Stimulated activated effector memory CD8-positive, alpha-beta T cell treated with anti-CD3 and anti-CD28 coated beads, Interleukin-12 subunit alpha, Interleukin-12 subunit beta, amount 100 ng/mL, for 72 hours (primary cell): ENCODE data around the gene TMEM176B.

ENCODE experiments used
- ATAC-seq: fragments of 150-1000 bp; cut with Tn5 transposase; 2 replicates; pipeline ENCODE4 v1.10.0; 2021
- DNase-seq, 2 donors: peaks; one replicate each; pipeline ENCODE4 v3.0.0; 2021 to 2022; ENCODE audit warnings: low spot score in 2 of 2
- H3K27ac Mint-ChIP-seq: one replicate; pipeline ENCODE4 v1.8.0; 2022; ENCODE audit warnings: mild to moderate bottlenecking, mixed read lengths
- H3K36me3 Mint-ChIP-seq: one replicate; pipeline ENCODE4 v1.8.0; 2022; ENCODE audit warnings: mild to moderate bottlenecking, mixed read lengths
- H3K4me1 Mint-ChIP-seq: one replicate; pipeline ENCODE4 v1.8.0; 2022; ENCODE audit warnings: mixed read lengths
- H3K4me3 Mint-ChIP-seq: one replicate; pipeline ENCODE4 v1.8.0; 2022; ENCODE audit warnings: mild to moderate bottlenecking, mixed read lengths
- H3K9me3 Mint-ChIP-seq: one replicate; pipeline ENCODE4 v1.8.0; 2022; ENCODE audit warnings: mixed read lengths

TMEM176B gene

DNA sequence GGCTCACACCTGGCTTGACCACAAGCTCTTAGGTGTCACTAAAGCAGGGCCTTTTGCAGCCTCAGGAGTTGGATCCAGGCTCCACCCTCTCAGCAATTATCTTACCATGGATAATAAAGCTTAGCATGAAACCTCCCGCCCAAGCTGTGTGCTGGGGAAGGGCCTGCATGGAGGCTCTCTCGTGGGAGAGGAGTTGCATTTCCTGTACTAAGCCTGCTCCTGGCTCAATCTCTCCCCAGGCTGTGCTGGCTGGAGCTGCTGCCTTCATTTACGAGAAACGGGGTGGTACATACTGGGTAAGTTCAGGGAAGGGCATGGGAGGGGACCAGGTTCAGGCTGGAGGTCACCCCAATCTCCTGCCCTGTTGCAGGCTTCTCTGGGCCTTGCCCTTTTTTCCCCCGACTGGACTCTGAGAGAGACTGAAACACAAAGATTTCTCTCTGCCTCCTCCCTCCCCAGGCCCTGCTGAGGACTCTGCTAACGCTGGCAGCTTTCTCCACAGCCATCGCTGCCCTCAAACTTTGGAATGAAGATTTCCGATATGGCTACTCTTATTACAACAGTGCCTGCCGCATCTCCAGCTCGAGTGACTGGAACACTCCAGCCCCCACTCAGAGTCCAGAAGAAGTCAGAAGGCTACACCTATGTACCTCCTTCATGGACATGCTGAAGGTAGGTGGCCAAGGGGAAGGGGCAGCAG is 3.1 kb upstream of the TMEM176B start:
- H3K4me3 Mint-ChIP-seq = no peak overlapping the region
- DNase-seq = no peak
- no peaks in the 10 kb centered on the region for H3K9me3 Mint-ChIP-seq
- H3K27ac Mint-ChIP-seq = no peak overlapping the region
- no peak for ATAC-seq
- H3K36me3 Mint-ChIP-seq = no peaks in the 10 kb centered on the region
- peaks cover 12% of the 10 kb centered on the region for H3K4me1 Mint-ChIP-seq

DNA sequence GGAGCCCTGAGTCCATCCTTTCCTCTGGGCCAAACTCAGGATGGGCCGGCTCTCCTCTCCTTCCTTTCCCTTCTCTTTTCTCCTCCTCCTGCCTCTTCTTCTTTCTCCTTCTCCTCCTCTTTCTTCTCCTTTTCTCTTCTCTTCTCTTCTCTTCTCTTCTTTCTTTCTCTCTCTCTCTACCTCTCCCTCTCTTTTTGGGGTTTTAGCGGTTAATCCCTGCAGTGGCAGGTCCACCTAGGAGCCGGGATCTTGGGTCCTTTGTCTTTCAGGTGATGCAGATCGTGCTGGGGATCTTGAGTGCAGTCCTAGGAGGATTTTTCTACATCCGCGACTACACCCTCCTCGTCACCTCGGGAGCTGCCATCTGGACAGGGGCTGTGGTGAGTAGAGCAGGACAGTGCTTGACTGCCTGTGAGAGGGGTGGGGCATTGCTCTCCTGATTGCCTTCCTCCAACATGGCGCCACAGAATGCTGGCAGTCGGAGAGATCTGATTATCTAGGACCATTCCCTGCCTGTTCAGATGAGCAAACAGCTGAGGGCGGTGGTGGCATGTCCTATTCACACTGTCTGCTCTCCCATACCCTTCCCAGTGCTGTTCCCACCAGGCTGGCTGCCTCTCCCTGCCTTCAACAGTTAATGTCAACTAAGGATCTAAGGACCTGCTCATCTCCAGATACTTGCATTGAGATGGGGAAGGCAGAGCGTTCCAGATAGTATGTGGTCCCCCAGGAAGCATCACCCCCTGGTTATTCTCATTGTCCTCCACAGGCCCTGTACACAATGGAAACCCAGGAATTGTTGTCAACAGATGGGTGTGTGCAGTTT is 2.0 kb upstream of the TMEM176B start:
- no peaks in the 10 kb centered on the region for H3K36me3 Mint-ChIP-seq
- H3K4me3 Mint-ChIP-seq = peak overlapping the region; percentile 53

DNA sequence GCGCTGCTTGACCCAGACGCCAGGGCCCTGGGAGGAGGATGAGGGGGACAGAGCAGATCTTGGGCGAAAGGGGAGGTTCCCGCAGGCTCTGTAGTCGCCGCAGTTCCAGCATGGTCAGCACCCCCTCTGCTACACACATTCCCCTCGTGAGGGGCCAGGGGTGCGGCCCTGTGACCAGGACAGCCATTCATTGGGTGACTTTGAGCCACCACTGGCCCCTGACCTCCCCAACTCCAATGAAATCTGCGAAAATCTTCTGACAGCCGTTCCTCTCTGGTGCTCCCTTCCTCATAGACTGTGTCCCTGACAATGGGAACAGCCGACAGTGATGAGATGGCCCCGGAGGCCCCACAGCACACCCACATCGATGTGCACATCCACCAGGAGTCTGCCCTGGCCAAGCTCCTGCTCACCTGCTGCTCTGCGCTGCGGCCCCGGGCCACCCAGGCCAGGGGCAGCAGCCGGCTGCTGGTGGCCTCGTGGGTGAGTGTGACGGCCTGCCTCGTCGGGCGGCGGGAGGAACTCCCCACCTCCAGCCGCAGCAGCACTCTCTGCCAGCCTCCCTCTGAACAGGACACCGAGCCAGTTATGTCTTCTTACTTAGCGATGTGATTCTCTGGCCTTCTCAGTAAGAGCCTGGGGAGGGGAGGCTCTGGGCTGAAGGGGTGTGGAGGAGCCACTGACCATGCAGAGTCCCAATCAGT is 1.2 kb upstream of the TMEM176B start:
- H3K4me3 Mint-ChIP-seq = peak overlapping the region; percentile 53

More for the DNA sequence above, 2.0 kb upstream of the TMEM176B start:
- no peaks in the 10 kb centered on the region for H3K9me3 Mint-ChIP-seq
- no peak for DNase-seq
- ATAC-seq = no peak
- peaks cover 12% of the 10 kb centered on the region for H3K4me1 Mint-ChIP-seq
- H3K27ac Mint-ChIP-seq = no peak overlapping the region

DNA sequence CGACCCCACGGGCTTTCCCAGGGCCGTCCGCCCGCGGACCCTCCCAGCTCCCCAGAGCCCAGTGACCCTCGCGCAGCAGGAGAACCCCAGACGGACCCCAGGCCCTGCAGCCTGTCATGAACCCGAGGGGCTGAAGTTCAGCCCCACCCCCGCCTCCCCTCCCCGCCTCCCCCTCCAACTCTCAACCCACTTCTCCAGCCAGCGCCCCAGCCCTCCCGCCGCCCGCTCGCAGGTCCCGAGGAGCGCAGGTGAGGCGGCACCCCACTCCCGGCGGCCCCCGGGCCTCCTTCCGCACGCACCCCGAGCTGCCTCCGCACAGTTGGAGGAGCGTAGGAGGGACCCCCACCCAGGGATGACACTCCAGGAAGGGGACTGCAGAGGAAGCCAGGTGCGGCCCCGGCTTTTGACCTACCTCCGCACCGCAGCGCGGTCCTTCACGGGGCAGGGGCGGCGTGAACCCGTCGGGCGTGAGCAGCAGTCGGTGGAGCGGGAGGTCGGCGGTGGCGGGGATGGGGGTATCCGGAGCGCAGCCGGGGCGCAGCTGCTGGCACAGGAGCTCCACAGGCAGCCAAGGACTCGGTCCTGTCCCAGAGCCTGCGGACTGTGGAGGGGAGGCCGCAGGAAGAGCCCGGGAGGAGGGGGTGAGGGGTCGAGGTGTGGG is 547 bp upstream of the TMEM176B start, which contains the start of gene TMEM176A:
Gene TMEM176A, plus strand, starts transcription at position 189 of the 661 bp plus-strand sequence. CDS start 782 bp downstream, outside the sequence.
- Mint-ChIP-seq H3K9me3 (no peaks in the 10 kb centered on the region), H3K4me1 (peaks cover 12% of the 10 kb centered on the region), H3K36me3 (no peaks in the 10 kb centered on the region), H3K27ac (no peak within 1 kb of the TSS), H3K4me3 (peak within 1 kb of the TSS; percentile 53)
- DNase-seq (no peak), ATAC-seq (peak; percentile 44)

More for the DNA sequence above, 1.2 kb upstream of the TMEM176B start:
- Mint-ChIP-seq H3K4me1 (peaks cover 12% of the 10 kb centered on the region), H3K27ac (no peak overlapping the region), H3K9me3 (no peaks in the 10 kb centered on the region), H3K36me3 (no peaks in the 10 kb centered on the region)
- ATAC-seq (no peak), DNase-seq (no peak)

DNA sequence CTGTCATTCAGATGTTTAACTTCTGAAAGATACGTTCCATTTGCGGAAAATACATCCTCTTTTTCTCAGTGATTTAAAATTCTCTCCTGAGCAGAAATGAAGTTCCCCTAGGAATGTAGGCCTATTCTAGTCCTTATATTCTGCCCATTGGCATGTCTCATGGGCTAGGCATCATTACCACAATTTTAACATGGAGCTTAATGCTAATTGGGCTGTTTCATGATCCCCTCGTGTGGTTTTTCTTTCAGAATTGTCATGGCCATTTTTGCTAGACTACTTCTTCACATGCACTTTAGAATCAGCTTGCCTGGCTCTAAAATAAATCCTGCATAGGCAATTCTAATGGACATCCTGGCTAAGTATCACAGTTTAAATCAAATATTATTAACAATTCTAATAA is 1.0 kb downstream of the TMEM176B start:
- H3K36me3 Mint-ChIP-seq = no peaks in the 10 kb centered on the region
- no peak overlapping the region for H3K27ac Mint-ChIP-seq
- ATAC-seq = no peak

DNA sequence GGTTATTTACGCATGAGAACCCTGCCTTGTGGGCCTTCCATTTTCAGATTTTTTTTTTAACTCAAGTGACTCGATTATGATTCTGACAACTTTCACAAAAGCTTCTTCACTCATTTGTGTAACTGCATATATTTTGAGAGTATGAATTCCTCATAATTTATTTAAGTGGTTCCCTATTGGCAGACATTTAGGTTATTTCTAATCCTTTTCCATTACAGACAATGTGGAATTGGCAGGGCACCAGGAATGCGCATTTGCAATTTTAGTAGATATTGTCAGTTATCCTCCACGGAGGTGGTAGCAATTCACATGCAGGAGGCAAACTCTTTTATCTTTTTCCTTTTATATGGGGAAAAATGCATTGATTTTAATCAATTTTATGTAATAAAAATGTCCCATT is 2.5 kb downstream of the TMEM176B start:
- ATAC-seq (no peak), DNase-seq (no peak)
- Mint-ChIP-seq H3K27ac (no peak overlapping the region), H3K9me3 (no peaks in the 10 kb centered on the region), H3K4me3 (no peak overlapping the region), H3K4me1 (peaks cover 12% of the 10 kb centered on the region), H3K36me3 (no peaks in the 10 kb centered on the region)

More for the DNA sequence above, 1.0 kb downstream of the TMEM176B start:
- Mint-ChIP-seq H3K9me3 (no peaks in the 10 kb centered on the region), H3K4me1 (peaks cover 12% of the 10 kb centered on the region), H3K4me3 (no peak overlapping the region)
- no peak for DNase-seq

DNA sequence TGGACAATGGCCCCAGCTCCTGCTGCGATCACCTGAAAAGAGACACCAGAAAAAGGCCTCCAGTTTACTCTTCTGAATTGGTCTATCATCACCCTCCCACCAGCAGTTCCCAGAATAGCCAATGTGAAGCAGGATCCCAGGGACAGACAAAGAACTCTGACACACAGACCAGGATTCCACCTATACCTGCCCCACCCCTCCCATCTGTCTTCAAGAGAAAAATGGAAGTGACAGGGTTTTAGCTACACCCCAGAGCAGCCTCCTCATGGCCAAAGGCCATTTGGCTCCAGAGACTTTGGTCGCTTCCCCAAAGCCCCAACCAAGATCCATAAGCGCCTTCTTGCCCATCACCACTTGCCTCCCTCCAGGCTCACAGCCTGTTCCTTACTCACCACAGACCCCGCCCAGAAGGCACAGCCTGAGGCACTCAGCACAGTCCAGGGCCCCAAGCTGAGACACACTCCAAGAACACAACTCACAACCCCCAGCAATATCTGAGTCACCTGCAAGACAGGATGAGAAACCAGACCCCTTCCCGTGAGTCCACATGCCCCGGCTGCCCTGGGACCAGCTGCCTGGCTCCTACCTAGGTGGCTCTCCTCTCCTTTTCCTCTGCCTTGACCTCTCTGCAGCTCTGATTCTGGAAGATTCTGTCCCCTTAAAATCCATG is 6.5 kb downstream of the TMEM176B start:
- no peaks in the 10 kb centered on the region for H3K9me3 Mint-ChIP-seq
- no peak overlapping the region for H3K27ac Mint-ChIP-seq
- H3K4me1 Mint-ChIP-seq = no peaks in the 10 kb centered on the region
- DNase-seq (no peak), ATAC-seq (peak; percentile 47)
- H3K36me3 Mint-ChIP-seq = no peaks in the 10 kb centered on the region
- H3K4me3 Mint-ChIP-seq = no peak overlapping the region

DNA sequence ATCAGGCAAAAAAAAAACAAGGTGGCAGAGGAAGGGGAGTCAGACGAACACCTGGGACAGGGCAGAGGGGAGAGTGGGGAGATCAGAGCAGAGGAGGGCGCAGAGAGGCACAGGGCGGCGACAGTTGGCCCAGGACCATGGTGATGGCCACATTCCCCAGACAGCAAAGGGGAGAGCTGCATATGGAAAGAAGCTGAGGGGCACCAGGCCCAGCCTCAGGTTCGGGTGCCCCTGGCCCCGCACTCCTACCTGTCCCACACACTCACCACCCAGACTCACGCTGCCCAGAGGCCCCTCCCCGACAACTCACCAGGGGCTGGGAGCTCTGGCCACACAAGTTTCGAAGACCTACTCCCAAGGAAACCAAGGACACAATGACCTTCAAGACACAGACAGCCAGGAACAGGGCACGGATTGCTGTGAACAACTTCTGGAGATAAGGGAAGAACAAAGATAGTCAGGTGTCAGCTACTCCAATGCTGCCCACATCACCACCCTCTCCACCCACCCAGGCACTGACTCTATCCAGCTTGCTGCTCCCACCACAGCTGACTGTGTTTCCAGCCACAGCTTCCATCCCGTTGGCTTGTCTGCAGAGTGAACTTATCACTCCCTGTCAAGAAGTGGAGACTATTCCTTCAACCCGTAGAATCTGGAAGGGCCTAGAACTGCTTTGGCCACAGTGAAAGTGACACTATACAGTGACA is 8.3 kb downstream of the TMEM176B start:
- Mint-ChIP-seq H3K9me3 (no peaks in the 10 kb centered on the region), H3K27ac (no peak overlapping the region), H3K4me1 (no peaks in the 10 kb centered on the region), H3K4me3 (no peak overlapping the region), H3K36me3 (no peaks in the 10 kb centered on the region)
- ATAC-seq (no peak), DNase-seq (no peak)

DNA sequence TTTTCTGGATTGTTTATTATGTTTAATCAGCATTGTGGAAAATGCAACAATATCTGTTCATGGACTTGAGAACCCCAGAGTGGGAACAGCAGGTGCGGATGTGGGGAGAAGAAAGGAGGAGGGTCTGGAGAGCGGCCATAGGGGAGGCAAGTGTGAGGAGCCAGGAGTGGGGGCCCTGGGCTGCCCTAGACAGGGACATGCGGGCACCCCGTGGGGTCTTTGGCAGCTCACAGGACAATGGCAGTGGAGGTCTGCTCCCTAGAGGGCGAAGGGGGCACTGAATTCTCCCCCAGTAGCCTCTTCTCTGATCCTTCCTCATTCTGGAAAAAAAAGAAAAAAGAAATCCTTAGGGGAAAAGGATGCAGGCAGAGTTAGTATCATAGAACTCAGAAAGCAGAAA is 8.9 kb downstream of the TMEM176B start:
- no peak for ATAC-seq
- no peak overlapping the region for H3K27ac Mint-ChIP-seq
- no peak overlapping the region for H3K4me3 Mint-ChIP-seq
- no peaks in the 10 kb centered on the region for H3K9me3 Mint-ChIP-seq
- H3K4me1 Mint-ChIP-seq = no peaks in the 10 kb centered on the region
- DNase-seq = no peak
- no peaks in the 10 kb centered on the region for H3K36me3 Mint-ChIP-seq

DNA sequence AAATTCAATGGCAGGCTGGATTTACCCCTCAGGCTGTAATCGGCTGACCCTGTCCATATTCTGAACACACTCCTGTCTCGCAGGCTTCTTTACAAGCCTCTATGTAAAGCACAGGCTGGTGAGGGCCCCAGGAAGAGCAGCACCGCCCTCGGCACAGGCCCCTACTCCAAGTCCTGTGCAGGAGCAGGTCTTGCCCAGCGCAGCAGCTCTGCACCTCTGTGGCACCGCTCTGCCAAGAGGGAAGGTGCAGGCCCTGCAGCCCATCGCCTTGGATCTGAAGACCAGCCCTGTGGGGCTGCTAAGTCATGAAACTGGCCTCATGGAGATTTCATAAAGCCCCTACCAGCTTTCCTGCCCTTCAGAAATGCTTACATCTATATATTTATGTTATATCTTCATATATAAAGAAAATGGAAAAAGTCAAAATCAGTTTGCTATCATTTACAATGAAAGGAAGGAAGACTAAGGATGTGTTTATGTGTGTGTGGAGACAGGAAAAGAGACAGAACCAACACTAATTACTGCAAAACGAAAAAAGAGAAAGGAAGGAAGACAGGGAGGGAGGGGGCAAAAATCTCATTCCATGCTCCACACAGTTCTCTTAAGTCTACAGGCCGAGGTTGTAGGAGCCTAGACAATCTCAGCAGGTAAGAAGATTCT is 9.6 kb downstream of the TMEM176B start:
- no peaks in the 10 kb centered on the region for H3K4me1 Mint-ChIP-seq
- H3K27ac Mint-ChIP-seq = no peak overlapping the region
- no peak overlapping the region for H3K4me3 Mint-ChIP-seq

DNA sequence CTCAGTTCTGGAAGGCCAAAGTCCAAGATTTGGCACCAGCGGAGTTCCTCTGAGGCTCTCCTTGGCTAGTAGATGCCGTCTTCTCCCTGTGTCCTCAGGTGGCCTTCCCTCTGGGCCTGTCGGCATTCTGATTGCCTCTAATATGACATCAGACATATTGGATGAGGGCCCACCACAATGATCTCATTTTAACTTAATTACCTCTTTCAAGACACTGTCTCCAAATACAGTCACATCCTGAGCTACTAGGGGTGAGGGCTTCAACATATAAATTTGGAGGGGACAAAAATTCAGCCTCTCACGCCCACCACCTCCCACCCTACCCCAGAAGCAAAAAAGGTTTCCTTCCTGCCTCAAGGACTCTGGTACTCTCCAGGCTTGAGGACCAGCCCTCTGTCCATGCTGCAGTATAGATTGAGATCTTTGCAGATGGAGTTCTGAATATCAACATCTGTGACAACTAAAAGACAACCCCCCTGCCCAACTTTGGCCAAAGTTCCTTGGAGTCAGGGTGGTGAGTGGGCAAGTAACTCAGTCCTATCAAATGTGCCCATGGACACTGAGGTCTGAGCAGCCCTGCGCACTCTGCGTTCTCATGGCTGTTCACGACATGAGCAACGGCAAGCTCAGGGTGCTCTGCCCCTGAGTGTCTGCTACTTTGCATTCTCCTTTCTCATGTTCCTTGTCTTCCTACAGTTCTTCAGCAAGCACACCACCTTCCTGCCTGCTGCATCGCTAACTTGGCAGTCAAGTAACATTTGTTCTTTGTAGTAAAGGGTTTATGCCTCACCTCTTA is 11.5 kb downstream of the TMEM176B start:
- ATAC-seq (no peak), DNase-seq (no peak)
- Mint-ChIP-seq H3K4me1 (no peaks in the 10 kb centered on the region), H3K9me3 (no peaks in the 10 kb centered on the region), H3K4me3 (no peak overlapping the region), H3K36me3 (no peaks in the 10 kb centered on the region), H3K27ac (no peak overlapping the region)

More for the DNA sequence above, 9.6 kb downstream of the TMEM176B start:
- Mint-ChIP-seq H3K36me3 (no peaks in the 10 kb centered on the region), H3K9me3 (no peaks in the 10 kb centered on the region)
- DNase-seq (no peak), ATAC-seq (no peak)

DNA sequence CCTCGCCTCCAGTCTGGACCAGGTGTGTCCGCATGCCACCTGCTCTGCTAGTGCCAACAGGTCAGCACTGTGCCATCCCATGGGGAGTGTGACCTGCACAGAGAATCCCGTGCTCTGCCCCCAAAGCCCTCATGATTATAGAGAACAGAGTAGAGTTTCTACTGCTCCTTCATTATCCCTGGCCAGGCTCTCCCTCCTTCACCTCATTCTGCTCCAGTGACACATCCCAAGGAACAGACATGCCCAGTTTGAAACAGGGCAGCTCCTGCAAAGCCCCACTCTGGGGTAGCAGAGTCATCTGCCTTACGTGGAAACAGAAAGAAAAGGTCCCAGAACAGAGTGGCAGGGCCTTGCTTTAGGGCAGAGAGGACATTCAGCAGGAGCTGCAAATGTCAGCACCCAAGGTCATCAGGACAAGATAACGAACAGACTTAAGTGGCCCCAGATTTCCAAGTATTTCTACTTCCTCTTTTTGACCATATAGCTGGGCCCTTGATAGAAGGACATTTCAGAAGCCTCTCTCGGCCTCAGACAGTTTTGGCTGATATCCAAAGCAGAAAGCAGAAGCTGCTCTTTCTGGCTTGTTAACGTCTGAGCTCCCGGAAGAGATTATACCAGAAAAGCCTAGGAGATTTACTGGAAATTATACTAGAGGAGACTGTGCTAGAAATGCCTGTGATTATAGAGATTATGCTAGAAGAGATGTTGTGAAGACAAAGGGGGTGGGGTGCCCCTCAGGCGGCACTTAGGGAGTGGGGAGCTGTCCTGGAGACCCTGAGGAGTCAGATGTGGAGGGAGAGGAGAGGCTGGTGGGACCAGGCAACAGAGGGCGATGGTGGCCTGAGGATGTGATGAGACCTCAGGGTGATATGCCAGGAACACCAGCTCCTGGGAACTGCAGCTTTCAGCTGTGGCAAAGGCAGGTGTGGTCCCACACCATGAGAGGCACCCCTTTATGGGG is 12.6 kb downstream of the TMEM176B start:
- H3K27ac Mint-ChIP-seq = no peak overlapping the region
- DNase-seq (no peak), ATAC-seq (no peak)
- H3K36me3 Mint-ChIP-seq = no peaks in the 10 kb centered on the region
- no peaks in the 10 kb centered on the region for H3K9me3 Mint-ChIP-seq
- H3K4me1 Mint-ChIP-seq = no peaks in the 10 kb centered on the region
- H3K4me3 Mint-ChIP-seq = no peak overlapping the region
